Measurements from ENCODE around the gene DRC3.

GRCh38 chr17:17928398-17929287, 44.0 kb upstream of the DRC3 start:
- TF ChIP-seq CTCF (conservative IDR thresholded peaks at IDR 0.05 in 1 of 2, IDR thresholded peaks at IDR 0.05 in 1 of 2; ENCODE audit: extremely low read depth in 1 of 2, insufficient read depth in 1 of 2, low read depth in 1 of 2, low read length in 2 of 2) (no peak), EZH2 (IDR thresholded peaks at IDR 0.05; ENCODE audit: borderline replicate concordance, low read length) (no peak)
